HG03196 (cell line): ENCODE data around the gene PDS5A.
"Not testable (repeated sequence)": the region's sequence is repeated elsewhere in the genome, so short reads cannot be mapped to it uniquely, and the experiment has no call there.

ENCODE experiments used
- ATAC-seq: cut with Tn5 transposase; IDR thresholded peaks from one replicate; pipeline ENCODE4 v1.9.1; 2021; ENCODE audit not compliant: unreplicated experiment

PDS5A gene

DNA sequence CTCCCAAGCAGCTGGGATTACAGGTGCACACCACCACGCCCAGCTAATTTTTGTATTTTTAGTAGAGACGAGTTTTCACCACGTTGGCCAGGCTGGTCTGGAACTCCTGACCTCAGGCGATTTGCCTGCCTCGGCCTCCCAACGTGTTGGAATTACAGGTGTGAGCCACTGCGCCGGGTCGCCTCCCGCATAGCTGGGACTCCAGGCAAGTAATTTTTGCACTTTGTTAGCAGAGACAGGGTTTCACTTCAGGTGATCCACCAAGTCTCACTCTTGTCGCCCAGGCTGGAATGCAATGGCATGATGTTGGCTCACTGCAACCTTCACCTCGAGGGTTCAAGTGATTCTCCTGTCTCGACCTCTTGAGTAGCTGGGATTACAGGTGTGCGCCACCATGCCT is 137.2 kb downstream of the PDS5A start:
- ATAC-seq: not testable (repeated sequence)

DNA sequence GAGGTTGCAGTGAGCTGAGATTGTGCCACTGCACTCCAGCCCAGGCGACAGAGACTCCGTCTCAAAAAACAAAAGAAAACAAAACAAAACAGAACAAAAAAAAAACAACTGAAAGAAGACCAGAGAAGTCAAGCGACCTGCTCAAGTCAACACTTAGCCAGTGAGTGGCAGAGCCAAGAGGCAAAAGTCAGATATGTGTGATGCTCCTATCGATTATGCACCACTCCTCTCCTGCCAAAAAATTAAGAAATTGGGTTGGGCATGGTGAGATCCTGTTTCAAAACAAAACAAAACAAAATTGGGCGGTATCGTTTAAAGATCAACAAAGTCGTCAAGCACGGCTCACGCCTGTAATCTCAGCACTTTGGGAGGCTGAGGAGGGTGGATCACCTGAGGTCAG is 137.7 kb downstream of the PDS5A start:
- no peak for ATAC-seq

DNA sequence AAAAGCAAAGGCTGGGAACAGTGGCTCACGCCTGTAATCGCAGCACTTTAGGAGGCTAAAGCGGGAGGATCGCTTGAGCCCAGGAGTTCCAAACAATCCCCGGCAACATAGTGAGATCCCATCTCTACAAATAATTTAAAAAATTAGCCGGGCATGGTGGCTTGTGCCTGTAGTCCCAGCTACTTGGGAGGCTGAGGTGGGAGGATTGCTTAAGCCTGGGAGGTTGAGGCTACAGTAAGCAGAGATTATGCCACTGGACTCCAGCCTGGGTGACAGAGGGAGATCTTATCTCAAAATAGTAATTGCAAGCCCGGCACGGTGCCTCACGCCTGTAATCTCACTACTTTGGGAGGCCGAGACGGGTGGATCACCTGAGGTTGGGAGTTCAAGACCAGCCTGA is 139.3 kb downstream of the PDS5A start:
- not testable (repeated sequence) for ATAC-seq

DNA sequence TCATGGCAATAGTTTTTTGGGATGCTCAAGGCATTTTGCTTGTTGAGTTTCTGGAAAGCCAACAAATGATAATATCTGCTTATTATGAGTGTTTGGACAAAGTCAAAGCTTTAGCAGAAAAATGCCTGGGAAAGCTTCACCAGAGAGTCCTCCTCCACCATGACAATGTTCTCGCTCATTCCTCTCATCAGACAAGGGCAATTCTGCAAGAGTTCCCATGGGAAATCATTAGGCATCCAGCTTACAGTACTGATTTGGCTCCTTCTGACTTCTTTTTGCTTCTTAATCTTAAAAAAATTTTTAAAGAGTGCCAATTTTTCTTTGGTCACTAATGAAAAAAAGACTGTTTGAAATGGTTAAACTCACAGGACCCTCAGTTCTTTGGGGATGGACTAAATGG is 143.4 kb downstream of the PDS5A start:
- ATAC-seq: no peak

DNA sequence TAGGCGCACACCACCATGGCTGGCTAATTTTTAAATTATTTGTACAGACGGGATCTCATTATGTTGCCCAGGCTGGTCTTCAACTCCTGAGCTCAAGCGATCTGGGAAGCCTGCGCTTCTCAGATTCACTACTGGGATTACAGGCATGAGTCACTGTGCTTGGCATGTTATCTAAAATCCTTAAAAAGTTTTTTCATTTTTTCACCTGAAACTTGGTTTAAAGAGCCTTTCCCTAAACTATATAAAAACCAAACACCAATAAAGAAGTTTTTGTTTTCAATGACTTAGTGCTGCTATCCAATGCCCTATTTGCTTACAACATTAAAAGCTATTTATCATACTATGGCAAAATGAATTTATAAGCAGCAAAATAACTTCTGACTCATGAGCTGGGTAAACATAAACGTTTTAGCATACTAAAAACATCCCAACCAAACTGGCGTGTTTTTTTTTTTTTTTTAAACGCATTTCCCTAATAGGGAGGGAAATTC is 151.9 kb downstream of the PDS5A start:
- no peak for ATAC-seq

DNA sequence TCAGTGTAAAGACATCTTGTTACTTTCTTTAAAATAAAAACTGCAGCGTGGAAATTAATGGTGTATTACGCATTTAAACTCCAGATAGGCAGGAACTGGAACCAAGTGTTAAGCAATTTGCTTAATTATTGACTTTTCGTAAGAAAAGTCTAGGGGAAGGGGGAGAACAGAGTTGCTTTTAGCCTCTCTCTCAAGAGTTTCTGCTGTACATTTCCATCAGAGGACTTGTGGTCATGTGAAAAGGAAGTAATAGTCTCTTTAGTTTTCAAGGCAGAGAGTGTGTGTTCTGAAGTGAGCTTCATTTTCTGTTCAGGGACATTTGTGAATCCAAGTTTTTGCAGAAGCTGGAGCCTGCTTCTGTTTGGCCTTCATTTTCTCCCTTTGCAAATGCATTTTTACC is 152.6 kb downstream of the PDS5A start:
- no peak for ATAC-seq

DNA sequence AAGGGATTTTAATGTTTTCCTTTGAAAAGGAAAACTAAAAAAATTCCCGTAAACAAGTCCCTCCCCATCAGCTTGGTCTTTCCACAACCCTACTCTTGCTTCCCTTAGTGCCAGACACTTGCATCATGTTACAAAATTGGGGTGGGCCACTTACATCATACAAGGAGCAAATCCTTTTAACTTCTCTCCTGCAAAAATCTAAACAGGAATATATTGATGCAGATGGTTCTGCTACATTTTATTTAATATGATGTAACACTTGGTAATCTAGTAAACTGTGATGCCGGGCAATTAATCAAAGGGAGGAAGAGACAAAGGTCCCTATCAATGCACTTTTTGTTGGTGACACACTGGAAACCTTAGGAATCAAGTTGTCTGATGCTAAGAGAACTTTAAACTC is 154.5 kb downstream of the PDS5A start:
- ATAC-seq: no peak

DNA sequence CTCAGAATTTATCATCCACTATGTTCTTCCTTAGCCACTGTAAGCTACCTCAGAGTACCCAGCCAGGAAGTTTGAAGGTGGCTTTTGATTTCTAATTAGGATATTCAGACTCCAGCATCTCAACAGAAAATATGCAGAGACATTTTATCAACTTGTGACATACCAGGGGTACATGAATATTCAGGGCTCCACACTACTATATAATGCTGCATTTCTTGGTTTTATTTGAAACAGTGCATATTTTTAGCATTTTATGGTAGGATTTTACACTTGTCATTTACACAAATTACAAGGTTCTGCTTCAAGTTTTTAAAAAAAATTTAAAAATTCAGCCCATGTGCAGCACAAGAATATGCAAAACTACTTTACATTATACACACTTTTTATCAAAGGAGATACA is 155.0 kb downstream of the PDS5A start:
- ATAC-seq: no peak

DNA sequence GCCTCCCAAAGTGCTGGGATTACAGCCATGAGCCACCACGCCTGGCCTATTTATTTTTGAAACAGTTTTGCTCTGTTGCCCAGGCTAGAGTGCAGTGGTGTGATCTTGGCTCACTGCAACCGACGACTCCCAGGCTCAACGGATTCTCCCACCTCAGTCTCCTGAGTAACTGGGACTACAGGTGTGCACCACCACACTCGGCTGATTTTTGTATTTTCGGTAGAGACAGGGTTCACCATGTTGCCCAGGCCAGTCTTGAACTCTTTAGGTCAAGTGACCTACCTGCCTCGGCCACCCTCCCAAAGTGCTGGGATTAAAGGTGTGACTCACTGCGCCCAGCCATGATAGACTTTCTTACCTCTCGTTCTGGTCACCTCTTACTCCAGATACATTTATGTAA is 155.8 kb downstream of the PDS5A start:
- ATAC-seq: no peak

DNA sequence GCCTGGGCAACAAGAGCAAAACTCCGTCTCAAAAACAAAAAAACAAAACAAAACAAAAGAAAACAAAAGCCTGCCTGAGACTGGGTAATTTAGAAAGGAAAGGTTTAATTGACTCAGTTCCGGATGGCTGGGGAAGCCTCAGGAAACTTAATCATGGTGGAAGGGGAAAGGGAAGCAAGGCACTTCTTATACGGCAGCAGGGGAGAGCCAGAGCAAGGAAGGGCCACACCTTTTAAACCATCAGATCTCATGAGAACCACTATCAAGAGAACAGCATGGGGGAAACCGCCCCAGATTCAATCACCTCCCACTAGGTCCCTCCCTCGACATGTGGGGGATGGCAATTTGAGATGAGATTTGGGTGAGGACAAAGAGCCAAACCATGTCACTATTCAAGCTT is 157.5 kb downstream of the PDS5A start:
- no peak for ATAC-seq

DNA sequence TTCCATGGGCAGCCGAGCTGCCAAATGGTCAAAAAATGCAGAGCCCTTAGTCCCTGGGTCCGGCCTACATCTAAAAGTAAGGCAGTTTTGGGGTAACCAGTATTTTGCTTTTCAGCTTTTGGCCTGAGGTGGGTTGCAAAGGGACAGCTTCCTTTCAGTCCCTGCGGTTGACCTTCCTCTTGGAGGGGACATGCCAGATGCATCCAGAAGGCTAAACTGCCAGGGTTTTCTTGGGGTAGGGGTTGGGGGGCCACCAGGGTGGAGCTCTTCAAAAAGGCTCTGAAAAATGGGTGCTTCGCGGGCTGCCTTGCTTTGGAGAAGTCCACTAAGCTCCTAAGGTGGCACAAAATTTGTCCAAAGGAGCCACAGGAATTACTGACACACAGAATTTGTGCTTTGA is 159.1 kb downstream of the PDS5A start:
- no peak for ATAC-seq

DNA sequence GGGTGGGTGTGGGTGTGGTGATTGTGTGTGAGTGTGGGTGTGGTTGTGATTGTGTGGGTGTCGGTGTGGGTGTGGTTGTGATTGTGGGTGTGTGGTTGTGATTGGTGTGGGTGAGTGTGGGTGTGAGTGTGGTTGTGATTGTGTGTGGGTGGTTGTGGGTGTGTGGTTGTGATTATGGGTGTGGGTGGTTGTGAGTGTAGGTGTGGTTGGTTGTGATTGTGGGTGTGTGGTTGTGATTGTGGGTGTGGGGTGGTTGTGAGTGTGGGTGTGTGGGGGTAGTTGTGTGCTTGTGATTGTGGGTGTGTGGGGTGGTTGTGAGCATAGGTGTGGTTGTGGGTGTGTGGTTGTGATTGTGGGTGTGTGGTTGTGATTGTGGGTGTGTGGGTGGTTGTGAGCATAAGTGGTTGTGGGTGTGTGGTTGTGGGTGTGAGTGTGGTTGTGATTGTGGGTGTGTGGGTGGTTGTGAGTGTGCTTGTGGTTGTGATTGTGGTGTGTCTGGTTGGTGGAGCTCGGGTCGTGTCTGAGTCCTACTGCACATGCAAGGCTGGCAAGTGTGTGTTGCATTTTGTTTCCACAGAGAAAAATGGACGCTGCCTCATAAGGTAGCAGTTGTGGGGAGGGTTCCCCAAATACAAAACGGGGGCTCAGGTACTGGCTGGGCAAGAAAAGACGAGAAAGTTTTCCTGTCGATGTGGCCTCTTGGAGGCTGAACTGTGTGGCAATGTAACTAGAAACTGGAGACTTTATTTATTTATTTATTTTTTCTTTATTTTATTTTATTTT is 163.1 kb downstream of the PDS5A start:
- no peak for ATAC-seq

DNA sequence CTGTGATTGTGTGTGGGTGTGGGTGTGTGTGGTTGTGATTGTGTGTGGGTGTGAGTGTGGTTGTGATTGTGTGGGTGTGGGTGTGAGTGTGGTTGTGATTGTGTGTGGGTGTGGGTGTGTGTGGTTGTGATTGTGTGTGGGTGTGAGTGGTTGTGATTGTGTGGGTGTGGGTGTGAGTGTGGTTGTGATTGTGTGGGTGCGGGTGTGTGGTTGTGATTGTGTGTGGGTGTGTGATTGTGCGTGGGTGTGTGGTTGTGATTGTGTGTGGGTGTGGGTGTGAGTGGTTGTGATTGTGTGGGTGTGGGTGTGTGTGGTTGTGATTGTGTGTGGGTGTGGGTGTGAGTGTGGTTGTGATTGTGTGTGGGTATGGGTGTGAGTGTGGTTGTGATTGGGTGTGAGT is 163.9 kb downstream of the PDS5A start:
- ATAC-seq: not testable (repeated sequence)

DNA sequence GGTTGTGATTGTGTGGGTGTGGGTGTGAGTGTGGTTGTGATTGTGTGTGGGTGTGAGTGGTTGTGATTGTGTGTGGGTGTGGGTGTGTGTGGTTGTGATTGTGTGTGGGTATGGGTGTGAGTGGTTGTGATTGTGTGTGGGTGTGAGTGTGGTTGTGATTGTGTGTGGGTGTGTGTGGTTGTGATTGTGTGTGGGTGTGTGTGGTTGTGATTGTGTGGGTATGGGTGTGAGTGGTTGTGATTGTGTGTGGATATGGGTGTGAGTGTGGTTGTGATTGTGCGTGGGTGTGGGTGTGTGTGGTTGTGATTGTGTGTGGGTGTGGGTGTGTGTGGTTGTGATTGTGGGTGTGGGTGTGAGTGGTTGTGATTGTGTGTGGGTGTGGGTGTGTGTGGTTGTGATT is 164.7 kb downstream of the PDS5A start:
- ATAC-seq: not testable (repeated sequence)

DNA sequence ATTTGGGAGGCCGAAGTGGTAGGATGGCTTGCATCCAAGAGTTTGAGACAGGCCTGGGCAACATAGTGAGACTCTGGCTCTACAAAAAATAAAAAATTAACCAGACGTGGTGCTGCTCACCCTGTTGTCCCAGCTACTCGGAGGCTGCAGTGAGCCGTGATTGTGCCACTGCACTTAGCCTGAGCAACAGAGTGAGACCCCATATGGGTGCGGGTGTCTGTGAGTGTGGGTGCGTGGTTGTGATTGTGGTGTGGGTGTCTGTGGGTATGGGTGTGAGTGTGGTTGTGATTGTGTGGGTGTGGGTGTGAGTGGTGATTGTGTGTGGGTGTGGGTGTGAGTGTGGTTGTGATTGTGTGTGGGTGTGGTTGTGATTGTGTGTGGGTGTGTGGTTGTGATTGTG is 165.2 kb downstream of the PDS5A start:
- no peak for ATAC-seq

DNA sequence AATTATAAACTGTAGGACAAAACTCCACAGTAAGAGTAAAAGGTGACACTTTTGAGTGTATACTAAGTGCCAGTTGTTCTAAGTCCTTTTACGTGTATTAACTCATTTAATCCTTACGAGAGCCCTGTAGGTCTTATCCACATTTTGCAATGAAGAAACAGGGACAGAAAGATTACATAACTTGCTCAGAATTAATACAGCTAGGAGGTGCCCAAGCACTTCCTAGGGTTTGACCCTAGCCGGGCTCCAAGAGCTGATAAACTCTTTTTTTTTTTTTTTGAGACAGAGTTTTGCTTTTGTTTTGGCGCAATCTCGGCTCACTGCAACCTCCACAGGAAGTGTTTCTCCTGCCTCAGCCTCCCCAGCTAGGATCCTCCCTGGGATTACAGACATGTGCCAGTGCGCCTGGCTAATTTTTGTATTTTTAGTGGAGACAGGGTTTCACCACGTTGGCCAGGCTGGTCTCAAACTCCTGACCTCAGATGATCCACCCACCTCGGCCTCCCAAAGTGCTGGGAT is 169.4 kb downstream of the PDS5A start:
- ATAC-seq: no peak

DNA sequence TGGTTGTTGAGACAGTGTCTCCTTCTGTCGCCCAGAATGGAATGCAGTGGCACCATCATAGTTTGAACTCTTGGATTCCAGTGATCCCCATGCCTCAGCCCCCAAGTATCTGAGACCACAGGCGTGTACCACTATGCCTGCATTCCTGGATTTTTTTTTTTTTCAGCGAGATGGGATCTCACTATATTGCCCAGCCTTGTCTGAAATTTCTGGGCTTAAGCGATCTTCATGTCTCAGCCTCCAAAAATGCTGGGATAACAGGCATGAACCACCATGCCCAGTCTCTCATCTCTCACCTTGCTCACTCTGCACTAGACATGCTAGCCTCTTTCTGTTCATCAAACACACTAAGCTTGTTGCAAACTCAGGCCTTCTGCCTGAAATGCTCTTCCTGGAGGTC is 175.7 kb downstream of the PDS5A start:
- ATAC-seq: no peak

DNA sequence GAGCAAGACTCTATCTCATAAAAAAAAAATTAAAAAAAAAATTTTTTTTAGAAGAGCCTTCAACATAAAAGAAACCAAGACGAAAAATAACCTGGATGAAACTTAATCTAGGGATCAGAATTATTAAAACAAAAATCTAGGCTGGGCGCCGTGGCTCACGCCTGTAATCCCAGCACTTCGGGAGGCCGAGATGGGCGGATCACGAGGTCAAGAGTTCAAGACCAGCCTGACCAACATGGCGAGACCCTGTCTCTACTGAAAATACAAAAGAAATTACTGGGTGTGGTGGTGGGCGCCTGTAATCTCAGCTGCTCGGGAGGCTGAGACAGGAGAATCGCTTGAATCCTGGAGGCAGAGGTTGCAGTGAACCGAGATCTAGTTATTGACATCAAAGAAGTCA is 184.7 kb downstream of the PDS5A start:
- ATAC-seq: not testable (repeated sequence)

DNA sequence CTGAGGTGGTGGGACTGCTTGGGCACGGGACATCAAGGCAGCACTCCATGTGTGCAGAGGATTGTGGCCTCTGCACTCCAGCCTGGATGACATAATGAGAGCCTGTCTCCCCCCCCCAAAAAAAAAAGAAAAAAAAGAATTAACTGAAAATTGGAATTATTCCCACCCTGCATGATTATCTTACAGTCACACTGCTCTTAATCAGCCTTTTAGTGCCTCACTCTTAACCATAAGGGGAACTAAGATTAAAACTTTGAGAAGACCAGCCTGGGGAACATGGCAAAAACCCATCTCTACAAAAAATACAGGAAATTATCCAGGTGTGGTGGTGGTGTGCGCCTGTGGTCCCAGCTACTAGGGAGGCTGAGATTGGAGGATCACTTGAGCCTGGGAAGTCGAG is 185.2 kb downstream of the PDS5A start:
- ATAC-seq: no peak

DNA sequence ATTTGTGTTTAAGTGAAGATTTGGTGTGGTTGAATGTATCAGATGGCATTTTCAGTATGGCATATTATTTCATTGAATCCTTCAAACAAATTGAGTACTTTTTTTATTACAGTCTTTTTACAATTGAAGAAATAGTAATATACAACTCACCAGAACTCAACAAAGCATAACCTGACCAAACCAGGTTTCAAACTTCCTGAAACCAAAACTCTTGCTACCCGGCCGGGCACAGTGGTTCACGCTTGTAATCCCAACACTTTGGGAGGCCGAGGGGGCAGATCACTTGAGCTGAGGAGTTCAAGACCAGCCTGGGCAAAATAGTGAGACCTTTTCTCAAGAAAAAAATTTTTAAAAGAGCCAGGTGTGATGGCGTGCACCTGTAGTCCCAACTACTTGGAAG is 185.6 kb downstream of the PDS5A start:
- ATAC-seq: no peak

DNA sequence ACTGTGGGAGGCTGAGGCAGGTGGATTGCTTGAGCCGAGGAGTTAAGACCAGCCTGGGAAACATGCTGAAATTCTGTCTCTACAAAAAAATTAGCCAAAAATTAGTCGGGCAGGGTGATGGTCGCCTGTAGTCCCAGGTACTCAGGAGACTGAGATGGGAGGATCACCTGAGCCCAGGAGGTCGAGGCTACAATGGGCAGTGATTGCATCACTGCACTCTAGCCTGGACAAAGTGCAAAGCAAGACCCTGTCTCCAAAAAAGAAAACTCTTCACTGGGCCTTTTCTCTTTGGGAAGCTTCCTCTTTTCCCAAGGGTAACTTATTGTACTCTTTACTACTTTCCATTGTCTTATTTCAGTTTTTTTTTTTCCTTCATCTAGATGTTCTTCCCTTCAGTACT is 190.9 kb downstream of the PDS5A start:
- no peak for ATAC-seq

DNA sequence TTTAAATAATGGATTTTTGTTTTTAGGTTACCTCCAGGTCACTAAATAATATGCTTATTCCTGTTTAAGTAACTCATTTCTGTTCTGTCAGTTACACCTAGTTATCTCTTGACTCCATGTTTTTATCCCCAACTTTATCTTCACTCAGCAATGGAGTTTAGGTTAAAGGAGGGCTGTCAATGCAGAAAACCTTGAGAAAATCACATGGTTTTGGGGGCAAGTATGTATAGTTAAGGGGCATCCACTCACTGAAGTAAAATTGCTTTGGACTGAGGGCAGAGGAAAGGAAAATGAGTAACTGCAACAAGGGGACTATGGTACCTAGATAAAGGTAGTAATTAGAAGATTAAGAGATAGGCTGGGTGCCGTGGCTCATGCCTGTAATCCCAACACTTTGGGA is 192.6 kb downstream of the PDS5A start:
- no peak for ATAC-seq

DNA sequence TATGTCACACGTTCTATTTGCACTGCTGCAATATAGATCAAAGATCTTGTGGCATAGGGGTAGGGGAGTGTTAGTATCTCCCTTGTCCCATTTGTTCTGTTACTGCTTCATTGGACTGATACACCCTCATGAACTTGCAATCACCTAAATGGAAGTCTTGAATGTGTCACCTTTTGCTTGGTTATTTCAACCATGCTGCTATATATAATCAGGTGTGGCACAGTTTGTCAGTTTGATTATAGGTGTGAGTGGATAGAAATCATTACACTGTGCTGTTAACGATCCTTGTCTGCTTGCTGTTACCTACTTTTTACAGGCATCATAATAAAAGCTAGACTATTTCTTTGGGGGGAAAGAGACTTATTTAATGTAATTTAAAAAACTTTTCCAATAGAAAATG is 195.7 kb downstream of the PDS5A start:
- not testable (repeated sequence) for ATAC-seq
